Stimulated activated naive CD8-positive, alpha-beta T cell treated with anti-CD3 and anti-CD28 coated beads, Interleukin-15, Interleukin-2, amounts not matched to agents 100 ng/mL and 50 ng/mL, for 24 hours (primary cell): ENCODE data around the gene C2CD4D.
"Not testable (repeated sequence)": the region's sequence is repeated elsewhere in the genome, so short reads cannot be mapped to it uniquely, and the experiment has no call there.

Experiments
- H3K27ac Mint-ChIP-seq: one replicate; pipeline ENCODE4 v1.8.0; 2021; ENCODE audit warnings: mild to moderate bottlenecking, mixed read lengths
- H3K27me3 Mint-ChIP-seq: one replicate; pipeline ENCODE4 v1.8.0; 2021; ENCODE audit warnings: mixed read lengths
- H3K36me3 Mint-ChIP-seq: one replicate; pipeline ENCODE4 v1.8.0; 2021; ENCODE audit warnings: low read depth, mixed read lengths
- H3K4me1 Mint-ChIP-seq: one replicate; pipeline ENCODE4 v1.8.0; 2021; ENCODE audit warnings: low read depth, mixed read lengths
- H3K4me3 Mint-ChIP-seq: one replicate; pipeline ENCODE4 v1.8.0; 2021; ENCODE audit warnings: mild to moderate bottlenecking, mixed read lengths
- H3K9me3 Mint-ChIP-seq: one replicate; pipeline ENCODE4 v1.8.0; 2021; ENCODE audit warnings: mixed read lengths

Gene C2CD4D

GRCh38 chr1:151839457-151840403 lies at the start of gene C2CD4D:
Gene C2CD4D, minus strand, starts transcription at chr1:151839820. Its CDS starts 831 bp downstream, at chr1:151838989.
- Mint-ChIP-seq H3K27ac (peak within 1 kb of the TSS; percentile 82), H3K27me3 (no peaks in the 10 kb centered on the region), H3K4me3 (peak within 1 kb of the TSS; percentile 85), H3K4me1 (peaks cover 50% of the 10 kb centered on the region), H3K36me3 (peaks cover 20% of the 10 kb centered on the region), H3K9me3 (no peaks in the 10 kb centered on the region)

GRCh38 chr1:151888972-151889570 lies 49.5 kb upstream of the C2CD4D start:
- H3K27ac Mint-ChIP-seq, result no peak overlapping the region

GRCh38 chr1:151887028-151887427 lies 47.4 kb upstream of the C2CD4D start:
- Mint-ChIP-seq H3K27me3 (no peaks in the 10 kb centered on the region), H3K4me1 (peaks cover 15% of the 10 kb centered on the region), H3K36me3 (peaks cover 58% of the 10 kb centered on the region), H3K27ac (no peak overlapping the region), H3K9me3 (no peaks in the 10 kb centered on the region), H3K4me3 (no peak overlapping the region)

More at GRCh38 chr1:151888972-151889570, 49.5 kb upstream of the C2CD4D start:
- Mint-ChIP-seq H3K4me1 (peaks cover 23% of the 10 kb centered on the region), H3K9me3 (no peaks in the 10 kb centered on the region), H3K4me3 (no peak overlapping the region), H3K27me3 (no peaks in the 10 kb centered on the region), H3K36me3 (peaks cover 69% of the 10 kb centered on the region)

- no peak overlapping the region for H3K4me3 Mint-ChIP-seq
- peaks cover 3% of the 10 kb centered on the region for H3K4me1 Mint-ChIP-seq
- no peaks in the 10 kb centered on the region for H3K27me3 Mint-ChIP-seq
- H3K9me3 Mint-ChIP-seq, result no peaks in the 10 kb centered on the region
- H3K27ac Mint-ChIP-seq, result no peak overlapping the region
- H3K36me3 Mint-ChIP-seq, result peaks cover 45% of the 10 kb centered on the region
These were observed 45.9 kb upstream of the C2CD4D start for GRCh38 chr1:151885479-151885878.

- not testable (repeated sequence) for H3K4me3 Mint-ChIP-seq, H3K27ac Mint-ChIP-seq, H3K27me3 Mint-ChIP-seq, H3K9me3 Mint-ChIP-seq, H3K4me1 Mint-ChIP-seq
- peaks cover 44% of the 10 kb centered on the region for H3K36me3 Mint-ChIP-seq
These were observed 45.3 kb upstream of the C2CD4D start for GRCh38 chr1:151884879-151885278.

GRCh38 chr1:151884445-151884844 lies 44.8 kb upstream of the C2CD4D start:
- H3K27me3 Mint-ChIP-seq, result not testable (repeated sequence)
- H3K36me3 Mint-ChIP-seq, result peaks cover 42% of the 10 kb centered on the region

GRCh38 chr1:151883898-151884297 lies 44.3 kb upstream of the C2CD4D start:
- not testable (repeated sequence) for H3K4me1 Mint-ChIP-seq, H3K27ac Mint-ChIP-seq, H3K9me3 Mint-ChIP-seq, H3K27me3 Mint-ChIP-seq, H3K4me3 Mint-ChIP-seq
- H3K36me3 Mint-ChIP-seq, result peaks cover 37% of the 10 kb centered on the region

More at GRCh38 chr1:151884445-151884844, 44.8 kb upstream of the C2CD4D start:
- not testable (repeated sequence) for H3K27ac Mint-ChIP-seq, H3K9me3 Mint-ChIP-seq, H3K4me1 Mint-ChIP-seq, H3K4me3 Mint-ChIP-seq

- H3K27me3 Mint-ChIP-seq, H3K4me1 Mint-ChIP-seq, H3K9me3 Mint-ChIP-seq, H3K27ac Mint-ChIP-seq, H3K4me3 Mint-ChIP-seq: not testable (repeated sequence)
- peaks cover 41% of the 10 kb centered on the region for H3K36me3 Mint-ChIP-seq
These were observed 43.3 kb upstream of the C2CD4D start for GRCh38 chr1:151882918-151883317.

GRCh38 chr1:151882466-151882865 lies 42.8 kb upstream of the C2CD4D start:
- H3K4me1 Mint-ChIP-seq, result peaks cover 3% of the 10 kb centered on the region
- no peaks in the 10 kb centered on the region for H3K27me3 Mint-ChIP-seq
- H3K9me3 Mint-ChIP-seq, result no peaks in the 10 kb centered on the region
- H3K27ac Mint-ChIP-seq, result no peak overlapping the region
- H3K36me3 Mint-ChIP-seq, result peaks cover 38% of the 10 kb centered on the region
- no peak overlapping the region for H3K4me3 Mint-ChIP-seq

GRCh38 chr1:151881479-151881878 lies 41.9 kb upstream of the C2CD4D start:
- Mint-ChIP-seq H3K4me3 (no peak overlapping the region), H3K4me1 (peaks cover 3% of the 10 kb centered on the region), H3K36me3 (peaks cover 39% of the 10 kb centered on the region), H3K27me3 (no peaks in the 10 kb centered on the region), H3K27ac (no peak overlapping the region), H3K9me3 (no peaks in the 10 kb centered on the region)

- peaks cover 11% of the 10 kb centered on the region for H3K4me1 Mint-ChIP-seq
- H3K9me3 Mint-ChIP-seq, result no peaks in the 10 kb centered on the region
- H3K27ac Mint-ChIP-seq, result no peak overlapping the region
- peaks cover 49% of the 10 kb centered on the region for H3K36me3 Mint-ChIP-seq
- H3K4me3 Mint-ChIP-seq, result no peak overlapping the region
- H3K27me3 Mint-ChIP-seq, result no peaks in the 10 kb centered on the region
These were observed 35.9 kb upstream of the C2CD4D start for GRCh38 chr1:151875419-151876097.

GRCh38 chr1:151872776-151873175 lies 33.2 kb upstream of the C2CD4D start:
- H3K4me3 Mint-ChIP-seq, H3K27ac Mint-ChIP-seq, H3K27me3 Mint-ChIP-seq, H3K9me3 Mint-ChIP-seq: not testable (repeated sequence)
- Mint-ChIP-seq H3K36me3 (peaks cover 37% of the 10 kb centered on the region), H3K4me1 (peaks cover 18% of the 10 kb centered on the region)

- Mint-ChIP-seq H3K27ac (no peak overlapping the region), H3K36me3 (peaks cover 29% of the 10 kb centered on the region), H3K4me1 (peaks cover 22% of the 10 kb centered on the region), H3K27me3 (no peaks in the 10 kb centered on the region), H3K9me3 (no peaks in the 10 kb centered on the region), H3K4me3 (no peak overlapping the region)
These were observed 31.8 kb upstream of the C2CD4D start for GRCh38 chr1:151871284-151872030.

- Mint-ChIP-seq H3K27ac (no peak overlapping the region), H3K9me3 (no peaks in the 10 kb centered on the region), H3K36me3 (peaks cover 7% of the 10 kb centered on the region), H3K27me3 (no peaks in the 10 kb centered on the region), H3K4me3 (no peak overlapping the region), H3K4me1 (peaks cover 12% of the 10 kb centered on the region)
These were observed 28.9 kb upstream of the C2CD4D start for GRCh38 chr1:151868486-151868885.
